A549 (cell line): Measurements from ENCODE around the gene ALDH1B1. TPM values are rescaled to one million over a fixed set of nuclear protein-coding genes. Genes with fewer than 3 reads are reported as not detected.

ENCODE experiments used
- ATAC-seq, 2 experiments: fragments of 200-7000 bp in 1 of 2; fragments of >200 bp in 1 of 2; cut with Nextera tagmentation in 1 of 2; cut with Tn5 transposase in 1 of 2; 3 replicates each; pipeline versions ENCODE4 v1.8.0 to v1.9.1; 2018 to 2020; ENCODE audit warnings: mild to moderate bottlenecking in 1 of 2, moderate library complexity in 1 of 2
- CTCF ChIA-PET: fragments of 300-600 bp; sonication (Branson Sonifier 250); formaldehyde crosslinking; extraction: SDS; loops from one replicate; lab custom pipeline; 2021; ENCODE audit warnings: antibody characterized with exemption, inconsistent platforms; lab: Yijun Ruan, JAX
- POLR2A ChIA-PET: fragments of 350-600 bp; formaldehyde crosslinking; extraction: SDS; loops from one replicate; lab custom pipeline; 2021; ENCODE audit warnings: antibody characterized with exemption, inconsistent platforms; lab: Yijun Ruan, JAX
- DNase-seq, 2 experiments: peaks; one replicate each; pipeline versions ENCODE4 v3.0.0 to v3.0.0-alpha.2; 2011 to 2016; ENCODE audit warnings: low read depth in 1 of 2, low spot score in 1 of 2
- FAIRE-seq: peaks from 2 replicates; lab custom pipeline; 2011; peaks lifted over from hg19 to GRCh38; lab: Jason Lieb, UNC
- H3K27ac ChIP-seq, 2 experiments: fragments of >200 bp; sonication (Bioruptor Twin); formaldehyde crosslinking; 3 replicates each; pipeline ENCODE4 v1.5.1; 2016 to 2017
- H3K4me1 ChIP-seq: fragments of >200 bp; sonication (Bioruptor Twin); formaldehyde crosslinking; 3 replicates; pipeline ENCODE4 v1.6.1; 2016
- H3K4me2 ChIP-seq: fragments of >200 bp; sonication (Bioruptor Twin); formaldehyde crosslinking; 3 replicates; pipeline ENCODE4 v1.6.1; 2016
- H3K4me3 ChIP-seq: fragments of >200 bp; sonication (Bioruptor Twin); formaldehyde crosslinking; 3 replicates; pipeline ENCODE4 v1.5.1; 2016
- H3K9me3 ChIP-seq: fragments of >200 bp; sonication (Bioruptor Twin); formaldehyde crosslinking; 3 replicates; pipeline ENCODE4 v1.6.1; 2016
- ATOH8 ChIP-seq: fragments of 250-450 bp; sonication (Bioruptor Pico); IDR thresholded peaks from 2 replicates; pipeline ENCODE4 v1.5.0; 2020; ENCODE audit warnings: low read depth, mild to moderate bottlenecking, moderate library complexity
- CTCF ChIP-seq: fragments of >200 bp; sonication (Bioruptor Twin); formaldehyde crosslinking; IDR thresholded peaks from 3 replicates; pipeline ENCODE4 v1.5.1; 2016
- EHMT2 ChIP-seq: fragments of 200-600 bp; sonication (generic); IDR thresholded peaks from 2 replicates; pipeline ENCODE4 v1.6.1; 2016; ENCODE audit warnings: antibody characterized with exemption, low read depth, mild to moderate bottlenecking, moderate library complexity
- EP300 ChIP-seq, 2 experiments: fragments of >200 bp; sonication (Bioruptor Twin); formaldehyde crosslinking; IDR thresholded peaks; 2 replicates in 1 of 2; 3 replicates in 1 of 2; pipeline ENCODE4 v1.6.1; 2016 to 2017
- ESRRA ChIP-seq: fragments of 150-350 bp; IDR thresholded peaks from 2 replicates; pipeline ENCODE4 v1.6.1; 2014; ENCODE audit warnings: mild to moderate bottlenecking, low read length, borderline replicate concordance
- FOXS1 ChIP-seq: fragments of 250-450 bp; sonication (Bioruptor Pico); IDR thresholded peaks from 2 replicates; pipeline ENCODE4 v1.5.0; 2020; ENCODE audit warnings: mild to moderate bottlenecking, moderate library complexity
- HMGXB4 ChIP-seq: fragments of 250-450 bp; sonication (Bioruptor Pico); IDR thresholded peaks from 2 replicates; pipeline ENCODE4 v1.5.0; 2021; ENCODE audit warnings: mild to moderate bottlenecking, moderate library complexity, borderline replicate concordance
- HOXB13 ChIP-seq: fragments of 250-450 bp; sonication (Bioruptor Pico); IDR thresholded peaks from 2 replicates; pipeline ENCODE4 v1.5.0; 2020; ENCODE audit warnings: low read depth, mild to moderate bottlenecking, moderate library complexity
- JUNB ChIP-seq: fragments of >200 bp; sonication (Bioruptor Twin); formaldehyde crosslinking; IDR thresholded peaks from 2 replicates; pipeline ENCODE4 v1.6.1; 2016
- KDM1A ChIP-seq: fragments of 200-600 bp; sonication (generic); IDR thresholded peaks from 2 replicates; pipeline ENCODE4 v1.6.1; 2016; ENCODE audit warnings: low read depth, mild to moderate bottlenecking
- KDM5A ChIP-seq: fragments of 200-600 bp; sonication (generic); IDR thresholded peaks from 2 replicates; pipeline ENCODE4 v1.6.1; 2016; ENCODE audit warnings: antibody characterized with exemption, mild to moderate bottlenecking
- MAX ChIP-seq: IDR thresholded peaks from 2 replicates; pipeline ENCODE4 v1.6.1; 2012
- MAZ ChIP-seq: fragments of 150-350 bp; IDR thresholded peaks from 2 replicates; pipeline ENCODE4 v1.6.1; 2014; ENCODE audit warnings: antibody characterized with exemption, low read depth, low read length, borderline replicate concordance
- POLR2AphosphoS2 ChIP-seq: conservative IDR thresholded peaks from 2 replicates; pipeline ENCODE4 v1.6.1; 2012; ENCODE audit warnings: low read length, improper control_type of control experiment, inconsistent platforms
- RAD21 ChIP-seq, 2 experiments: fragments of >200 bp in 1 of 2; sonication (Bioruptor Twin) in 1 of 2; formaldehyde crosslinking in 1 of 2; IDR thresholded peaks in 1 of 2; conservative IDR thresholded peaks in 1 of 2; 2 replicates in 1 of 2; 3 replicates in 1 of 2; pipeline ENCODE4 v1.6.1; 2012 to 2018; ENCODE audit warnings: inconsistent platforms in 1 of 2
- RARB ChIP-seq: fragments of 250-450 bp; sonication (Bioruptor Pico); IDR thresholded peaks from 2 replicates; pipeline ENCODE4 v1.8.0; 2021; ENCODE audit warnings: mild to moderate bottlenecking, moderate library complexity
- RCOR1 ChIP-seq: fragments of 150-350 bp; IDR thresholded peaks from 2 replicates; pipeline ENCODE4 v1.6.1; 2014; ENCODE audit warnings: antibody characterized with exemption, low read length, low read depth
- RNF2 ChIP-seq: fragments of 200-600 bp; sonication (generic); IDR thresholded peaks from 2 replicates; pipeline ENCODE4 v1.6.1; 2016; ENCODE audit warnings: low read depth, mild to moderate bottlenecking, antibody characterized with exemption, moderate library complexity, borderline replicate concordance
- SREBF2 ChIP-seq: fragments of 450-650 bp; IDR thresholded peaks from 2 replicates; pipeline ENCODE4 v1.6.1; 2014; ENCODE audit warnings: mild to moderate bottlenecking, moderate library complexity
- TFCP2L1 ChIP-seq: fragments of 250-450 bp; sonication (Bioruptor Pico); IDR thresholded peaks from 2 replicates; pipeline ENCODE4 v1.5.0; 2021; ENCODE audit warnings: mild to moderate bottlenecking
- TP53 ChIP-seq: fragments of 250-450 bp; sonication (Bioruptor Pico); IDR thresholded peaks from 2 replicates; pipeline ENCODE4 v1.5.0; 2021; ENCODE audit warnings: mild to moderate bottlenecking, moderate library complexity
- ZFP36 ChIP-seq: fragments of 450-650 bp; IDR thresholded peaks from 2 replicates; pipeline ENCODE4 v1.6.1; 2014; ENCODE audit warnings: borderline replicate concordance; ENCODE audit not compliant: partially characterized antibody
- WGBS: methylation state at CpG from one replicate; pipeline ENCODE4 v1.1.6; 2017; ENCODE audit errors: missing lambda C conversion rate; 5-methylcytosine and 5-hydroxymethylcytosine counted together
- polyA plus RNA-seq, 4 experiments: library from polyadenylated mRNA; depleted of rRNA in 3 of 4; stranded (reverse); fragments of >200 nt; fragmentation: RNase III in 1 of 4; extraction: RNeasy Plus Mini Kit Qiagen cat#74134 plus additional on column Dnase treatment in 1 of 4; gene quantifications; 2 replicates in 3 of 4; 3 replicates in 1 of 4; pipeline ENCODE4 v1.2.3, GENCODE V29; 2011 to 2017

The ALDH1B1 gene
- polyA plus RNA-seq, 2 of the 4 experiments (the other 2 are of a cell fraction) = 40.2 to 71.8 TPM

GRCh38 chr9:38424918-38425317 is 32.4 kb downstream of the ALDH1B1 start:
- H3K4me2 ChIP-seq = peak overlapping the region; percentile 84
- peak overlapping the region; percentile 64; the same call in 2 of the 3 replicates for H3K4me3 ChIP-seq
- H3K9me3 ChIP-seq = no peaks in the 10 kb centered on the region
- no peak for TF ChIP-seq JUNB
- TF ChIP-seq MAZ = no peak
- no peak for TF ChIP-seq EHMT2
- TF ChIP-seq HMGXB4 (CRISPR knock-in tag) = no peak
- TF ChIP-seq RARB (CRISPR knock-in tag) = no peak
- TF ChIP-seq KDM5A = no peak
- TF ChIP-seq SREBF2 = no peak
- no peak for TF ChIP-seq RAD21 (conservative IDR thresholded peaks at IDR 0.05 in 1 of 2, IDR thresholded peaks at IDR 0.05 in 1 of 2)
- no peak for TF ChIP-seq ZFP36
- no peak for TF ChIP-seq MAX
- no peak for TF ChIP-seq HOXB13 (CRISPR knock-in tag)
- TF ChIP-seq ESRRA = no peak
- no peak for TF ChIP-seq FOXS1 (CRISPR knock-in tag)
- TF ChIP-seq POLR2AphosphoS2 = no peak
- TF ChIP-seq TP53 (CRISPR knock-in tag) = no peak
- TF ChIP-seq EP300 (IDR thresholded peaks at IDR 0.05) = no peak
- TF ChIP-seq CTCF = no peak
- TF ChIP-seq KDM1A = no peak
- no peak overlapping the region for H3K27ac ChIP-seq
- CTCF ChIA-PET = interaction anchor here (0.6 kb wide), 1 partner anchor 15 kb away, joined by 4 read pairs; no protein-coding TSS in a partner anchor
- 78% methylated on average over 4 of the region's 4 CpGs for WGBS
- POLR2A ChIA-PET = no interaction called here
- no peak for ATAC-seq
- no peaks in the 10 kb centered on the region for H3K4me1 ChIP-seq
- FAIRE-seq = no peak
- DNase-seq = no peak

GRCh38 chr9:38428062-38428461 is 35.6 kb downstream of the ALDH1B1 start:
- ATAC-seq (no peak), FAIRE-seq (no peak), DNase-seq (no peak)
- no peak for TF ChIP-seq ATOH8 (CRISPR knock-in tag)
- TF ChIP-seq HMGXB4 (CRISPR knock-in tag) = no peak
- TF ChIP-seq RCOR1 = no peak
- no peak for TF ChIP-seq ZFP36
- no peak for TF ChIP-seq RNF2
- no peak for TF ChIP-seq TFCP2L1 (CRISPR knock-in tag)
- 70% methylated on average over 1 of the region's 1 CpG for WGBS
- CTCF ChIA-PET = interaction anchor here (1.4 to 1.8 kb wide), 2 partner anchors 9 to 11 kb away, joined by 5 to 6 read pairs; no protein-coding TSS in a partner anchor
- Histone ChIP-seq H3K4me1 (no peaks in the 10 kb centered on the region), H3K4me2 (no peak overlapping the region), H3K27ac (no peak overlapping the region), H3K9me3 (no peaks in the 10 kb centered on the region), H3K4me3 (no peak overlapping the region)
- POLR2A ChIA-PET = no interaction called here
